ENCODE measurements around the gene PALB2.
"Not testable (repeated sequence)": the region's sequence is repeated elsewhere in the genome, so short reads cannot be mapped to it uniquely, and the experiment has no call there.

The PALB2 gene

GRCh38 chr16:23642246-23642774 is 1.2 kb upstream of the PALB2 start:
- DNase-seq = no peak

DNA sequence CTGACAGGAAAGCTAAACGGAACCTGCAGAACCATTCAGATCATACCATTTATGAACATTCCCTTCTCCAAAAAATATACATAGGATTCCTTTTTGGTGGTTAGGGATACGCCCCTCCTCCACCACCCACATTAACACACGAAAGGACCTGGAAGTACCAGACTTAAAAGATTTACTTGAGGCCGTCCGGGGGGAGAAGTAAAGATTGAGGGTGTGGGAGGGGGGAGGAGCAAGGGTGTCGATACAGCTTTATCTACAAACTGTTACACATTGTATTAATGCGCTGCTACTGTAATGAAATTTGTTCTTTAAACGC is 537 bp downstream of the PALB2 start:
- no peak for DNase-seq

DNA sequence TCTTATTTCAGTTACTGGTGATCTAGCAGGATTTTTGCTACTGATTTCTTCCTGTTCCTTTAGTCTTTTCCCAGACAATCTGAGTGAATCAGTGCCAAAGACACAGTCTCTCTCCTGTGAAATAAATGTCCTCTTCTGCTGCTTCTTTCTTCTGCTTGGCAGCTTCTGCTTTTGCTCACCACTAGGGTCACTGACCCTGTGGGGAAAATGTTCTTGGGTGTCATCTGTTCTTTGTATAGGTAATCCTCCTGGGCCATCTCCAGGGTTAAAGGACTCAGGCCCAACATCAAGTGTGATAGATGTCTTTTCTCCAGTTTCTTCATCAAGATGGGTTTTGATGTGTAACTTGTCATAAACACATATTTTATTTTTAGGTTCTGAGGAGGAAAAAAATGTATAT is 5.2 kb downstream of the PALB2 start:
- no peak for DNase-seq

GRCh38 chr16:23634461-23635036 is 6.6 kb downstream of the PALB2 start:
- DNase-seq = no peak

- not testable (repeated sequence) for DNase-seq
These were observed 9.2 kb downstream of the PALB2 start for GRCh38 chr16:23631874-23632273.

GRCh38 chr16:23629516-23629915 is 11.6 kb downstream of the PALB2 start:
- DNase-seq = no peak

DNA sequence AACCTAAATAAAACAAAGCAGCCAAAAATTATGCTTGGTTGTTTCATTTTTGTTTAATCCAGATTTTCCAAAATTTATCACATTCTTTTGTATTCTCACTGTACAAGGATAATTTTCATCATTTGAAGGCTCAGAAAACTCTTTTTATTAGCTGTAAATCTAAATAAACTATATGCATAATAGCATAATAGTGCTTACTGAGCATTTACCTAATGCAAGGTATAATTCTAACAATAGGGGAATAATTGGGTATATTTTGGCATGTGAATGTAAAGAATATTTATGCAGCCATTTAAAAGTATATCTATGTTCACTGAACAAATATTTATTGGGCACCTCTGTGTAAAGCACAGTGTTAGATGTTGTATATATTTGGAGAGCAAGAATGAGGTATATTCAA is 17.0 kb downstream of the PALB2 start:
- DNase-seq = no peak

DNA sequence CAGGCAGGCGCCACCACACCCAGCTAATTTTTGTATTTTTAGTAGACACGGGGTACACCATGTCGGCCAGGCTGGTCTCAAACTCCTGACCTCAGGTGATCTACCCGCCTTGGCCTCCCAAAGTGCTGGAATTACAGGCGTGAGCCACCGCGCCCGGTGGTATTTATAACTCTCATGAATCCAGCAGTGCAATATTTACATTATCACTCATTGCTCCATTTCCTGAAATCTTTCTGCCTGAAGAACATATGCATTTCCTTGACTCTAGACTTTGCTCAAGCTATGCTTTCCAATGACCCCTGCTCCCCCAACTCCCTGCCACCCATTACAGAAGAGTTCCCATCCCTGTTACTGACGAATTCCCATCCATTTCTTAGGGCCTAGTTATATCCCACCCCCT is 25.3 kb downstream of the PALB2 start:
- DNase-seq = no peak

- DNase-seq = no peak
These were observed 29.2 kb downstream of the PALB2 start for GRCh38 chr16:23611936-23612335.

GRCh38 chr16:23610905-23611304 is 30.2 kb downstream of the PALB2 start:
- DNase-seq = not testable (repeated sequence)

DNA sequence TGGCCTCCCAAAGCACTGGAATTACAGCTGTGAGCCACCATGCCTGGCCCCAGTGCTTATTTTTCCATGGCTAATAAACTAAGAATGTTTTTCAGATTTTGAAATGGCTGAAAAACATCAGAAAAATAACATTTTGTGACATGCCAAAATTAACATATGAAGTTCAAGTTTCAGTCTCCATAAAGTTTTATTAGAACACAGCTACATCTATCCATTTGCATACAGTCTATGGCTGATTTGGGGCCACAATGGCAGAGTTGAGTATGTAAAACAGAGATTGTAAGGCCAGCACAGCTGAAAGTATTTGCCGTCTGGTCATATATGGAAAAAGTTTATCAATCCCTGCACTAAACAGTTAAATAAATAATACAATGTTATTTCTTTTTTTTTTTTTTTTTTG is 31.2 kb downstream of the PALB2 start:
- DNase-seq = no peak

- DNase-seq = no peak
These were observed 32.9 kb downstream of the PALB2 start for GRCh38 chr16:23608194-23608593.

- DNase-seq = no peak
These were observed 33.4 kb downstream of the PALB2 start for GRCh38 chr16:23607726-23608125.

- peak; percentile 40 for DNase-seq
These were observed 43.9 kb downstream of the PALB2 start for GRCh38 chr16:23597003-23597756.

DNA sequence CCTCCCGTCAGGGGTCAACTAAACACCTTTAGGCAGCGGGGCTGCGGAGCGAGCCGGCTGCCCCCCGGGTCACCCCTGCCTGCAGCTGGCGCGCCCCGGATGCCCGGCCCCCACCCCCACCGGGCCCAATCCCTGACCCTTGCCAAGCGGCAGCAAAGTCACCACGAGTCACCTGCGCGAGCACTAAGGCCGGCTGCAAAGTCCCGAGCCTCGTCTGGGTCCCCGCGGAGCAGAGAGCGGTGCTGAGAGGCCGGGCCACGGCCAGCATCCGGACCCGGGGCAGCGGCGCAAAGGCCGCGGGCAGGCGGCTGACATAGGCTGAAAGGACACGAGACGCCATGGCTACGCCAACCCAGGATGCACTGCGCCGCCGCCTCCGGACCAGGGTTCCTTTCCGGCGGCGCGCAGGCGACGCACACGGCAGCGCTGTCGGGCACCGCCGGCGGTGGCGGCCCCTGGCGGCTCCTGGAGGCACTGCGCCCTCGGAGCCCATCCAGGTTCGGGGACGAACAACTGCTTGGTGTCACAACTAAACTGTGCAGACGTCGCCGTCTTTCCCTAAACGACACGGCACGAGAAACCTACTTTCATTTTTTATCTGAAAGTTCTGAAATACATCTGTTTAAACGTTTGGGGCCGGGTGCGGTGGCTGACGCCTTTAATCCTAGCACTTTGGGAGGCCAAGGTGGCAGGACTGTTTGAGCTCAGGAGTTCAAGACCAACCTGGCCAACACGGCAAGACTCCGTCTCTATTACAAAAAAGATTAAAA is 45.0 kb downstream of the PALB2 start, which contains the start of gene NDUFAB1:
Gene NDUFAB1, minus strand, starts transcription at position 366 of the 770 bp plus-strand sequence. Its CDS starts 26 bp downstream, at position 340.
- DNase-seq = peak; percentile 89

DNA sequence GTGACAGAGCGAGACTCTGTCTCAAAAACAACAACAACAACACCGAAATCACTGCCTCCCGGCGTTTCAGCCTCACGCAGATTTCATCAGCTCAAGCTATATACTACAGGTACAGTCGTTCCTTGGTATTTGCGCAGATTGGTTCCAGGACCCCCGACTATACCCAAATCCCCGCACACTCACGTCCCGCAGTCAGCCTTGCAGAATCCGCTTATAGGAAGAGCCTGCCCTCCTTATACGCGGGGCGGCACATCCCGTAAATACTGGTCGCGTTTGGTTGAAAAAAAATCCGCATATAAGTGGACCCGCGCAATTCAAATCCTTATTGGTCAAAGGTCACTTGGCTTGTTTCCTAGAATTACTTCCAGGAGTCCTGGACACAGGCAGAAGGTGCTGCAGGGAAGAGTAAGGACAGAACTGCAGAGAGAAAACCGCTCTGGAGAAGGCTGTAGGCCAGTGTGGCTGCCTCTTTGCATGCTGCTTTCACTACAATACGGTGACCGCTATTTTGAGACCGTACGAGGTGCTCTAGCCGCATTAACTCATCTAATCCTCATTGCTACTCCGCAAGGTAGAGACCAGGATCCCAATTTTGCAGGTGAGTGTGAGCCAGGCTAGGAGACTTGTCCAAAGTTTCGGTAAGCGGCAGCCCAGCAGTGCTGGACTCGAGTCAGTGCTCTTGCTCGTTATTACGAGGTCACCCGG is 45.7 kb downstream of the PALB2 start:
- DNase-seq = peak; percentile 27

GRCh38 chr16:23594186-23594585 is 46.9 kb downstream of the PALB2 start:
- DNase-seq = no peak

- DNase-seq = no peak
These were observed 50.9 kb downstream of the PALB2 start for GRCh38 chr16:23590181-23590580.

GRCh38 chr16:23587726-23588125 is 53.4 kb downstream of the PALB2 start:
- DNase-seq = no peak

DNA sequence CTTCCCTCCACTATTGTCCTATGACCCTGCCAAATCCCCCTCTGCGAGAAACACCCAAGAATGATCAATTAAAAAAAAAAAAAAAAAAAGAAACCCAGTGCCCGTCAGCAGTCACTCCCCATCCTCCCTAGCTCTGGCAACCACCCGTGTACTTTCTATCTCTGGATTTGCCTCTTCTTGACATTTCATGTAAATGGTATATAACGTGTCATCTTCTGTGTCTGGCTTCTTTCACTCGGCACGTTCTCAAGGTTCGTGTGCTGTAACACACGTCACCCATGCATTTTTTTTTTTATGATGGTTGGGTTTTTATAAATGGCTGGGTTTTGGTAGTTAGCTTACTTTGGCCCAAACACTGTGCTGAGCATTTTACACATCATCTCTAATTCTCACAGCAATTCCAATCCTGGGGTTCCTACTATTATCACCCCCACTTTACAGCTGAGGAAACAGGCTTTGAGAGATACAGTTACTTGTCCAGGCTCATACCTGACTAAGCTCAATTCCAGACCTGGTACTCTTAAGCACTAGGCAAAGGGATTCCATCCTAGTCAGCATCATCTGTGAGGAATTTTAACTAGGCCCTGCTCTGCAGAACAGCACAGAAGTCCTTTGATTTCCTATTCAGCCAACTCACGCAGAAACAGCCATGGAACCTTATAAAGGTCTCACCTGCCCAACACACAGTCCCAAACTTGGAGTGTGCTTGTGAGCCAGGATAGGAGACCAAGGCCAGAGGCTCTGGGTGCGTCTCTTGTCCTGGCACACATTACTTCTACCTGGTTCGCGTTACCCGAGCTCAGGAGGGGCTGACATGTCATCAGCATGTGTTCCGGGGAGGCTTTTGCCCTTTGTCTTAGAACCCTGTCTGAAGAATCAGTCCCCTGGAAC is 56.7 kb downstream of the PALB2 start:
- DNase-seq = no peak

DNA sequence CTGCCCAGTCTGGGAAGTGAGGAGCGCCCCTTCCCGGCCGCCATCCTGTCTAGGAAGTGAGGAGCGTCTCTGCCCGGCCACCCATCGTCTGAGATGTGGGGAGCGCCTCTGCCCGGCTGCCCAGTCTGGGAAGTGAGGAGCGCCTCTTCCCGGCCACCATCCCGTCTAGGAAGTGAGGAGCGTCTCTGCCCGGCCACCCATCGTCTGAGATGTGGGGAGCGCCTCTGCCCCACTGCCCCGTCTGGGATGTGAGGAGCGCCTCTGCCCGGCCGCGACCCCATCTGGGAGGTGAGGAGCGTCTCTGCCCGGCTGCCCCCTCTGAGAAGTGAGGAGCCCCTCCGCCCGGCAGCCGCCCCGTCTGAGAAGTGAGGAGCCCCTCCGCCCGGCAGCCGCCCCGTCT is 57.8 kb downstream of the PALB2 start:
- DNase-seq = not testable (repeated sequence)

GRCh38 chr16:23581764-23582163 is 59.3 kb downstream of the PALB2 start:
- DNase-seq = no peak
